HEK293 (cell line): ENCODE results near the gene PSMC1.

Experiments used
- CTCF ChIP-seq: fragments of 450-650 bp; formaldehyde crosslinking; IDR thresholded peaks from 2 replicates; pipeline ENCODE4 v1.5.1; 2016; ENCODE audit warnings: missing biosample characterization, missing genetic modification characterization
- HOXA7 ChIP-seq: sonication (generic); formaldehyde crosslinking; IDR thresholded peaks from 2 replicates; pipeline ENCODE4 v1.8.1; 2022; ENCODE audit warnings: missing genetic modification reagents, borderline replicate concordance
- TRIM28 ChIP-seq: IDR thresholded peaks from 2 replicates; pipeline ENCODE4 v1.6.1; 2011; ENCODE audit warnings: low read length, control low read depth, borderline replicate concordance
- ZNF701 ChIP-seq: fragments of 450-650 bp; formaldehyde crosslinking; IDR thresholded peaks from 2 replicates; pipeline ENCODE4 v1.5.1; 2016; ENCODE audit warnings: missing biosample characterization, missing genetic modification characterization
- ZNF791 ChIP-seq: fragments of 450-650 bp; formaldehyde crosslinking; IDR thresholded peaks from 2 replicates; pipeline ENCODE4 v1.5.1; 2016; ENCODE audit warnings: missing biosample characterization, missing genetic modification characterization
- TF ChIP-seq, protein P1 (sequence below): fragments of 450-650 bp; formaldehyde crosslinking; IDR thresholded peaks from 2 replicates; pipeline ENCODE4 v1.5.1; 2016; ENCODE audit warnings: missing biosample characterization, missing genetic modification characterization
- TF ChIP-seq, protein P2 (sequence below): fragments of 450-650 bp; formaldehyde crosslinking; IDR thresholded peaks from 2 replicates; pipeline ENCODE4 v1.5.1; 2016; ENCODE audit warnings: missing biosample characterization, missing genetic modification characterization

- TF ChIP-seq CTCF (tag by site-specific recombination) (no peak), ZNF791 (tag by site-specific recombination) (no peak), TRIM28 (no peak), HOXA7 (CRISPR knock-in tag) (no peak), ZNF701 (no peak)
- TF ChIP-seq, protein P1, sequence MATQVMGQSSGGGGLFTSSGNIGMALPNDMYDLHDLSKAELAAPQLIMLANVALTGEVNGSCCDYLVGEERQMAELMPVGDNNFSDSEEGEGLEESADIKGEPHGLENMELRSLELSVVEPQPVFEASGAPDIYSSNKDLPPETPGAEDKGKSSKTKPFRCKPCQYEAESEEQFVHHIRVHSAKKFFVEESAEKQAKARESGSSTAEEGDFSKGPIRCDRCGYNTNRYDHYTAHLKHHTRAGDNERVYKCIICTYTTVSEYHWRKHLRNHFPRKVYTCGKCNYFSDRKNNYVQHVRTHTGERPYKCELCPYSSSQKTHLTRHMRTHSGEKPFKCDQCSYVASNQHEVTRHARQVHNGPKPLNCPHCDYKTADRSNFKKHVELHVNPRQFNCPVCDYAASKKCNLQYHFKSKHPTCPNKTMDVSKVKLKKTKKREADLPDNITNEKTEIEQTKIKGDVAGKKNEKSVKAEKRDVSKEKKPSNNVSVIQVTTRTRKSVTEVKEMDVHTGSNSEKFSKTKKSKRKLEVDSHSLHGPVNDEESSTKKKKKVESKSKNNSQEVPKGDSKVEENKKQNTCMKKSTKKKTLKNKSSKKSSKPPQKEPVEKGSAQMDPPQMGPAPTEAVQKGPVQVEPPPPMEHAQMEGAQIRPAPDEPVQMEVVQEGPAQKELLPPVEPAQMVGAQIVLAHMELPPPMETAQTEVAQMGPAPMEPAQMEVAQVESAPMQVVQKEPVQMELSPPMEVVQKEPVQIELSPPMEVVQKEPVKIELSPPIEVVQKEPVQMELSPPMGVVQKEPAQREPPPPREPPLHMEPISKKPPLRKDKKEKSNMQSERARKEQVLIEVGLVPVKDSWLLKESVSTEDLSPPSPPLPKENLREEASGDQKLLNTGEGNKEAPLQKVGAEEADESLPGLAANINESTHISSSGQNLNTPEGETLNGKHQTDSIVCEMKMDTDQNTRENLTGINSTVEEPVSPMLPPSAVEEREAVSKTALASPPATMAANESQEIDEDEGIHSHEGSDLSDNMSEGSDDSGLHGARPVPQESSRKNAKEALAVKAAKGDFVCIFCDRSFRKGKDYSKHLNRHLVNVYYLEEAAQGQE (tag by site-specific recombination) = no peak
- TF ChIP-seq, protein P2, sequence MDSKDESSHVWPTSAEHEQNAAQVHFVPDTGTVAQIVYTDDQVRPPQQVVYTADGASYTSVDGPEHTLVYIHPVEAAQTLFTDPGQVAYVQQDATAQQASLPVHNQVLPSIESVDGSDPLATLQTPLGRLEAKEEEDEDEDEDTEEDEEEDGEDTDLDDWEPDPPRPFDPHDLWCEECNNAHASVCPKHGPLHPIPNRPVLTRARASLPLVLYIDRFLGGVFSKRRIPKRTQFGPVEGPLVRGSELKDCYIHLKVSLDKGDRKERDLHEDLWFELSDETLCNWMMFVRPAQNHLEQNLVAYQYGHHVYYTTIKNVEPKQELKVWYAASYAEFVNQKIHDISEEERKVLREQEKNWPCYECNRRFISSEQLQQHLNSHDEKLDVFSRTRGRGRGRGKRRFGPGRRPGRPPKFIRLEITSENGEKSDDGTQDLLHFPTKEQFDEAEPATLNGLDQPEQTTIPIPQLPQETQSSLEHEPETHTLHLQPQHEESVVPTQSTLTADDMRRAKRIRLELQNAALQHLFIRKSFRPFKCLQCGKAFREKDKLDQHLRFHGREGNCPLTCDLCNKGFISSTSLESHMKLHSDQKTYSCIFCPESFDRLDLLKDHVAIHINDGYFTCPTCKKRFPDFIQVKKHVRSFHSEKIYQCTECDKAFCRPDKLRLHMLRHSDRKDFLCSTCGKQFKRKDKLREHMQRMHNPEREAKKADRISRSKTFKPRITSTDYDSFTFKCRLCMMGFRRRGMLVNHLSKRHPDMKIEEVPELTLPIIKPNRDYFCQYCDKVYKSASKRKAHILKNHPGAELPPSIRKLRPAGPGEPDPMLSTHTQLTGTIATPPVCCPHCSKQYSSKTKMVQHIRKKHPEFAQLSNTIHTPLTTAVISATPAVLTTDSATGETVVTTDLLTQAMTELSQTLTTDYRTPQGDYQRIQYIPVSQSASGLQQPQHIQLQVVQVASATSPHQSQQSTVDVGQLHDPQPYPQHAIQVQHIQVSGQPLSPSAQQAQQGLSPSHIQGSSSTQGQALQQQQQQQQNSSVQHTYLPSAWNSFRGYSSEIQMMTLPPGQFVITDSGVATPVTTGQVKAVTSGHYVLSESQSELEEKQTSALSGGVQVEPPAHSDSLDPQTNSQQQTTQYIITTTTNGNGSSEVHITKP = no peak
Measured at GRCh38 chr14:90305176-90305601, 48.8 kb downstream of the PSMC1 start.
